Measurements from ENCODE around the gene INPP4A. TPM values are rescaled to one million over a fixed set of nuclear protein-coding genes. Genes with fewer than 3 reads are reported as not detected.
A peak's percentile ranks its signal among the peaks of the same experiment; 100 is the strongest.

INPP4A gene
- total and polyA plus RNA-seq, 2 of the 13 experiments (the other 11 are each of a cell fraction or from before 2014, with no cell fraction given), result 10.1 to 10.9 TPM

- TF ChIP-seq ZBTB2 (CRISPR knock-in tag; IDR thresholded peaks at IDR 0.05; ENCODE audit: low read depth), result peak; percentile 41; the same call in 1 of the 2 replicates
- no peak for TF ChIP-seq ZNF503 (CRISPR knock-in tag; IDR thresholded peaks at IDR 0.05)
- TF ChIP-seq ZNF749 (CRISPR knock-in tag; IDR thresholded peaks at IDR 0.05; ENCODE audit: borderline replicate concordance), result no peak
- peak; percentile 92; the same call in 1 of the 2 replicates for TF ChIP-seq ZNF136 (CRISPR knock-in tag; IDR thresholded peaks at IDR 0.05; ENCODE audit: low read depth)
- no peak for TF ChIP-seq ZNF160 (CRISPR knock-in tag; IDR thresholded peaks at IDR 0.05)
- peak; percentile 80; the same call in 1 of the 2 replicates for TF ChIP-seq ZNF292 (CRISPR knock-in tag; IDR thresholded peaks at IDR 0.05; ENCODE audit: borderline replicate concordance, low read depth)
- TF ChIP-seq ZBTB34 (CRISPR knock-in tag; IDR thresholded peaks at IDR 0.05), result peak; percentile 77
- TF ChIP-seq MBD4 (IDR thresholded peaks at IDR 0.05; ENCODE audit: borderline replicate concordance, low read length), result no peak
- 0 out of 2 replicates have a peak, but pooled peaks have one; percentile 34 for TF ChIP-seq CSRNP2 (CRISPR knock-in tag; conservative IDR thresholded peaks at IDR 0.05; ENCODE audit: low read depth)
- no peak for TF ChIP-seq KAT2B (IDR thresholded peaks at IDR 0.05; ENCODE audit: borderline replicate concordance, low read depth, low read length)
- TF ChIP-seq MAFG (CRISPR knock-in tag; IDR thresholded peaks at IDR 0.05), result no peak
- TF ChIP-seq DZIP1 (CRISPR knock-in tag; IDR thresholded peaks at IDR 0.05), result 0 out of 2 replicates have a peak, but pooled peaks have one; percentile 39
- no peak for TF ChIP-seq THRA (CRISPR knock-in tag; IDR thresholded peaks at IDR 0.05; ENCODE audit: borderline replicate concordance)
- TF ChIP-seq SRSF1 (optimal IDR thresholded peaks at IDR 0.05; ENCODE audit: low read depth, low read length), result no peak
- TF ChIP-seq PRPF4 (IDR thresholded peaks at IDR 0.05; ENCODE audit: low read depth, low read length, poor library complexity, severe bottlenecking), result no peak
- peak; percentile 27; the same call in 1 of the 2 replicates for TF ChIP-seq ZNF121 (CRISPR knock-in tag; IDR thresholded peaks at IDR 0.05)
Measured at GRCh38 chr2:98583816-98584618, 139.4 kb downstream of the INPP4A start (continued).
